ENCODE measurements around the gene RRAD.
A peak's percentile ranks its signal among the peaks of the same experiment; 100 is the strongest.
"Not testable (repeated sequence)": the region's sequence is repeated elsewhere in the genome, so short reads cannot be mapped to it uniquely, and the experiment has no call there.

Gene RRAD

GRCh38 chr16:66950437-66950836 is 25.1 kb upstream of the RRAD start:
- DNase-seq = peak; percentile 47

GRCh38 chr16:66949472-66949871 is 24.1 kb upstream of the RRAD start:
- DNase-seq = no peak

GRCh38 chr16:66948837-66949225 is 23.5 kb upstream of the RRAD start:
- DNase-seq = no peak

- no peak for DNase-seq
Measured at GRCh38 chr16:66948134-66948836, 22.9 kb upstream of the RRAD start.

- DNase-seq = peak; percentile 90
Measured at GRCh38 chr16:66947302-66948065, 22.1 kb upstream of the RRAD start.

GRCh38 chr16:66946974-66947301 is 21.6 kb upstream of the RRAD start:
- DNase-seq = no peak

GRCh38 chr16:66946541-66946940 is 21.2 kb upstream of the RRAD start:
- DNase-seq = no peak

GRCh38 chr16:66945939-66946338 is 20.6 kb upstream of the RRAD start:
- no peak for DNase-seq

- DNase-seq = not testable (repeated sequence)
Measured at GRCh38 chr16:66944971-66945370, 19.6 kb upstream of the RRAD start.

GRCh38 chr16:66944054-66944441 is 18.7 kb upstream of the RRAD start:
- DNase-seq = no peak

GRCh38 chr16:66943426-66944053 is 18.2 kb upstream of the RRAD start:
- no peak for DNase-seq

- no peak for DNase-seq
Measured at GRCh38 chr16:66942981-66943380, 17.6 kb upstream of the RRAD start.

- no peak for DNase-seq
Measured at GRCh38 chr16:66940236-66940635, 14.9 kb upstream of the RRAD start.

- DNase-seq = no peak
Measured at GRCh38 chr16:66939366-66939765, 14.0 kb upstream of the RRAD start.

GRCh38 chr16:66937725-66938337 is 12.5 kb upstream of the RRAD start:
- no peak for DNase-seq

GRCh38 chr16:66936889-66937554 is 11.7 kb upstream of the RRAD start:
- no peak for DNase-seq

- no peak for DNase-seq
Measured at GRCh38 chr16:66936462-66936861, 11.1 kb upstream of the RRAD start.

- DNase-seq = no peak
Measured at GRCh38 chr16:66935314-66936011, 10.1 kb upstream of the RRAD start, which contains the start of gene CES2. Gene CES2 (plus strand): TSS chr16:66935516. CDS start chr16:66935636, 120 bp downstream.

GRCh38 chr16:66934839-66935313 is 9.5 kb upstream of the RRAD start:
- not testable (repeated sequence) for DNase-seq

- DNase-seq = peak; percentile 90
Measured at GRCh38 chr16:66934138-66934838, 9.0 kb upstream of the RRAD start, which contains the start of gene CIAO2B. Gene CIAO2B (minus strand): TSS chr16:66934402. CDS start chr16:66934364, 38 bp downstream.

GRCh38 chr16:66933776-66934137 is 8.4 kb upstream of the RRAD start:
- DNase-seq = peak; percentile 44

- no peak for DNase-seq
Measured at GRCh38 chr16:66932076-66932475, 6.7 kb upstream of the RRAD start.

All from activated CD4-positive, alpha-beta T cell treated with anti-CD3 and anti-CD28 coated beads, Interleukin-2, amount 50 U/mL, for 16 hours (primary cell).